Thoracic aorta (tissue), 2 donors: ENCODE measurements around the gene DUSP22. TPM values are rescaled to one million over a fixed set of nuclear protein-coding genes. Genes with fewer than 3 reads are reported as not detected.

ENCODE experiments used
- ATAC-seq: fragments of 150-250 bp; one replicate; pipeline ENCODE4 v1.8.0; 2017; ENCODE audit warnings: low read depth; ENCODE audit not compliant: insufficient number of reproducible peaks, low FRiP score
- DNase-seq: peaks from one replicate; pipeline ENCODE4 v3.0.0-alpha.2; 2020; ENCODE audit warnings: low spot score
- H3K27ac ChIP-seq, 2 donors: fragments of 200-600 bp; sonication (generic); 1 replicate in 1 of 2; 2 replicates in 1 of 2; pipeline ENCODE4 v1.5.1; 2016; ENCODE audit warnings: mild to moderate bottlenecking in 2 of 2, moderate library complexity in 2 of 2
- H3K27me3 ChIP-seq: fragments of 200-600 bp; sonication (generic); replicated peaks from 2 replicates; pipeline ENCODE4 v1.6.0; 2016; ENCODE audit warnings: mild to moderate bottlenecking; ENCODE audit not compliant: insufficient read depth
- H3K36me3 ChIP-seq: fragments of 200-600 bp; sonication (generic); one replicate; pipeline ENCODE4 v1.5.1; 2016
- H3K4me1 ChIP-seq, 2 donors: fragments of 200-600 bp; sonication (generic); 1 replicate in 1 of 2; 2 replicates in 1 of 2; pipeline versions ENCODE4 v1.5.1 to v1.6.0; 2016; ENCODE audit warnings: low read depth in 2 of 2, mild to moderate bottlenecking in 1 of 2; ENCODE audit not compliant: control insufficient read depth in 1 of 2
- H3K4me3 ChIP-seq: fragments of 200-600 bp; sonication (generic); 2 replicates; pipeline ENCODE4 v1.5.1; 2016; ENCODE audit warnings: mild to moderate bottlenecking
- H3K9me3 ChIP-seq: fragments of 200-600 bp; sonication (generic); 2 replicates; pipeline ENCODE4 v1.5.1; 2016
- CTCF ChIP-seq: fragments of 200-600 bp; sonication (generic); IDR thresholded peaks from one replicate; pipeline ENCODE4 v1.5.1; 2019; ENCODE audit warnings: antibody characterized with exemption
- total RNA-seq, 2 donors: library from RNA; depleted of rRNA; stranded (reverse); fragments of >200 nt; gene quantifications; one replicate each; pipeline versions ENCODE4 v1.1.0 to v1.2.3, GENCODE V29; 2016

DUSP22 gene
- total RNA-seq, 2 donors from 2014 or later: 49.0 to 74.6 TPM

DNA sequence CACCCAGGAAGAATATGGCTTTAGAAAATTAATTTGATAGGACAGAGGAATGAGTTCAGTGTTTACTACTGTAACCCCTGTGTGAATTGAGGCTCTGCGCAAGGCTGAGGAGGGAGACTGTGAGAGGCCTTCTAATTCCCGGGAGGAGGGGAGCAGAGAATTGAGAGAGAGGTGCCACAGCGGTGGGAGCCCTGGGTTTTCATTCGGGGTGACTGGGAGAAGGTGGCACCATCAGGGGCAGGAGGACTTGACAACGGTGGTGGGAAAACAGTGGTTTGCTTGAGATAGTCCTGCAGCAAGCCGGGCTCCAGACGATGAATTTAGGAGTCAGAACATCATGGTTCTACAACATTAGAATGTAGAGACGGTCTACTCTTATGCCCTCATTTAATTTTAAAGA lies 9.2 kb downstream of the DUSP22 start:
- H3K36me3 ChIP-seq: no peaks in the 10 kb centered on the region
- H3K4me3 ChIP-seq: no peak overlapping the region
- no peaks in the 10 kb centered on the region for H3K27me3 ChIP-seq
- no peak for TF ChIP-seq CTCF
- H3K9me3 ChIP-seq: no peaks in the 10 kb centered on the region
- ATAC-seq (no peak), DNase-seq (no peak)
- peaks cover 11 to 18% of the 10 kb centered on the region in 2 donors for H3K4me1 ChIP-seq
- H3K27ac ChIP-seq: no peak overlapping the region

- DNase-seq (no peak), ATAC-seq (no peak)
- no peaks in the 10 kb centered on the region for H3K36me3 ChIP-seq
- TF ChIP-seq CTCF: no peak
- no peak overlapping the region for H3K4me3 ChIP-seq
- H3K9me3 ChIP-seq: no peaks in the 10 kb centered on the region
- H3K27ac ChIP-seq: no peak overlapping the region
- peaks cover 6 to 13% of the 10 kb centered on the region in 2 donors for H3K4me1 ChIP-seq
- no peaks in the 10 kb centered on the region for H3K27me3 ChIP-seq
These were observed 9.8 kb downstream of the DUSP22 start for GRCh38 chr6:301929-302705.

- Histone ChIP-seq H3K27ac (no peak overlapping the region), H3K4me1 (peaks cover under 1 to 6% of the 10 kb centered on the region in 2 donors), H3K27me3 (no peaks in the 10 kb centered on the region), H3K36me3 (no peaks in the 10 kb centered on the region), H3K9me3 (no peaks in the 10 kb centered on the region), H3K4me3 (no peak overlapping the region)
- DNase-seq (no peak), ATAC-seq (no peak)
- no peak for TF ChIP-seq CTCF
These were observed 10.5 kb downstream of the DUSP22 start for GRCh38 chr6:302760-303159.

GRCh38 chr6:303263-303662 lies 11.0 kb downstream of the DUSP22 start:
- H3K4me3 ChIP-seq: no peak overlapping the region
- DNase-seq (no peak), ATAC-seq (no peak)
- no peaks in the 10 kb centered on the region for H3K9me3 ChIP-seq
- no peaks in the 10 kb centered on the region for H3K36me3 ChIP-seq
- H3K27me3 ChIP-seq: no peaks in the 10 kb centered on the region
- H3K4me1 ChIP-seq: peaks cover 0 to 1% of the 10 kb centered on the region in 2 donors
- no peak for TF ChIP-seq CTCF
- H3K27ac ChIP-seq: no peak overlapping the region

GRCh38 chr6:303948-304558 lies 11.8 kb downstream of the DUSP22 start:
- H3K4me3 ChIP-seq: no peak overlapping the region
- no peak for DNase-seq
- no peaks in the 10 kb centered on the region for H3K27me3 ChIP-seq
- ATAC-seq: no peak
- H3K4me1 ChIP-seq: no peaks in the 10 kb centered on the region
- no peaks in the 10 kb centered on the region for H3K36me3 ChIP-seq
- TF ChIP-seq CTCF: no peak
- no peak overlapping the region for H3K27ac ChIP-seq
- no peaks in the 10 kb centered on the region for H3K9me3 ChIP-seq
